ENCODE data around the gene ESPNL.
"Not testable (repeated sequence)": the region's sequence is repeated elsewhere in the genome, so short reads cannot be mapped to it uniquely, and the experiment has no call there.

- TF ChIP-seq CTCF, POLR2A (IDR thresholded peaks at IDR 0.05): not testable (repeated sequence)
These were observed 15.6 kb downstream of the ESPNL start for GRCh38 chr2:238115709-238116108.
